Measurements from ENCODE around the gene KIF11.

KIF11 gene

DNA sequence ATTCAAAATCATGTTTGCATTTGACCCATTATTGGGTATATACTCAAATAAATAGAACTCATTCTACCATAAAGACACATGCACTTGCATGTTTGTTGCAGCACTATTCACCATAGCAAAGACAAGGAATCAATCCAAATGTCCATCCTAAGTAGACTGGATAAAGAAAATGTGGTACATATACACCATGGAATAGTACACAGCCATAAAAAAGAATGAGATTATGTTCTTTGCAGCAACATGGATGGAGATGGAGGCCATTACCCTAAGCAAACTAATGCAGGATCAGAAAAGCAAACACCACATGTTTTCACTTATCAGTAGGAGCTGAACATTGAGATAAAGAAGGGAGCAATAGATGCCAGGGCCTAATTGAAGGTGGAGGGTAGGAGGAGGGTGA, 84.8 kb downstream of the KIF11 start:
- in situ Hi-C loops (cut with HindIII; ENCODE audit: low pct_ligation_motif_present, low sequenced_read_pairs) = no loop called here
- DNase-seq = no peak
- H3K27me3 ChIP-seq (replicated peaks) = no peaks in the 10 kb centered on the region
- no peak overlapping the region for H3K4me3 ChIP-seq (ENCODE audit: low read depth, low read length)
- no peak overlapping the region for H3K27ac ChIP-seq
- TF ChIP-seq, protein P1, sequence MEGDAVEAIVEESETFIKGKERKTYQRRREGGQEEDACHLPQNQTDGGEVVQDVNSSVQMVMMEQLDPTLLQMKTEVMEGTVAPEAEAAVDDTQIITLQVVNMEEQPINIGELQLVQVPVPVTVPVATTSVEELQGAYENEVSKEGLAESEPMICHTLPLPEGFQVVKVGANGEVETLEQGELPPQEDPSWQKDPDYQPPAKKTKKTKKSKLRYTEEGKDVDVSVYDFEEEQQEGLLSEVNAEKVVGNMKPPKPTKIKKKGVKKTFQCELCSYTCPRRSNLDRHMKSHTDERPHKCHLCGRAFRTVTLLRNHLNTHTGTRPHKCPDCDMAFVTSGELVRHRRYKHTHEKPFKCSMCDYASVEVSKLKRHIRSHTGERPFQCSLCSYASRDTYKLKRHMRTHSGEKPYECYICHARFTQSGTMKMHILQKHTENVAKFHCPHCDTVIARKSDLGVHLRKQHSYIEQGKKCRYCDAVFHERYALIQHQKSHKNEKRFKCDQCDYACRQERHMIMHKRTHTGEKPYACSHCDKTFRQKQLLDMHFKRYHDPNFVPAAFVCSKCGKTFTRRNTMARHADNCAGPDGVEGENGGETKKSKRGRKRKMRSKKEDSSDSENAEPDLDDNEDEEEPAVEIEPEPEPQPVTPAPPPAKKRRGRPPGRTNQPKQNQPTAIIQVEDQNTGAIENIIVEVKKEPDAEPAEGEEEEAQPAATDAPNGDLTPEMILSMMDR (IDR thresholded peaks at IDR 0.05; ENCODE audit: low read depth, low read length, missing control alignments) = no peak
- H3K36me3 ChIP-seq (replicated peaks) = no peaks in the 10 kb centered on the region

DNA sequence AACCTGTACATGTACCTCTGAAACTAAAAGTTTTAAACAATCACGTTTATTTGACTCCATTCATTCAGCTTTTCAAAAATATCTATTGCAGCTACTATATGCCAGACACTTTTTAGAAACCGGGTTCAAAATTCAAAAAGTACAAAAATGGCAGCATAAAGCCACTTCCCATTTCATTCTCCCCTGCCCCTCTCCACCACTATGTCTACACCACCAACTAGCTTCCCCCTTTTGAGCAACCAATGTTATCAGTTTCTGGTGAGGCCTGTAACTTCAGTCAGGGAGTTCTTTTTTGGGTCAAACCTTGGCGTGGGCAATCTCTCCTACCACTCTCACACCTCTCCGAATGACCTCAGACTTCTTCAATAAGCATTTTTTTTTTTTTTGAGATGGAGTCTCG, 85.3 kb downstream of the KIF11 start:
- Histone ChIP-seq H3K27ac (no peak overlapping the region), H3K36me3 (replicated peaks) (no peaks in the 10 kb centered on the region), H3K4me3 (ENCODE audit: low read depth, low read length) (no peak overlapping the region), H3K27me3 (replicated peaks) (no peaks in the 10 kb centered on the region)
- TF ChIP-seq, protein P1 (IDR thresholded peaks at IDR 0.05; ENCODE audit: low read depth, low read length, missing control alignments) = no peak
- in situ Hi-C loops (cut with HindIII; ENCODE audit: low pct_ligation_motif_present, low sequenced_read_pairs) = no loop called here
- no peak for DNase-seq

DNA sequence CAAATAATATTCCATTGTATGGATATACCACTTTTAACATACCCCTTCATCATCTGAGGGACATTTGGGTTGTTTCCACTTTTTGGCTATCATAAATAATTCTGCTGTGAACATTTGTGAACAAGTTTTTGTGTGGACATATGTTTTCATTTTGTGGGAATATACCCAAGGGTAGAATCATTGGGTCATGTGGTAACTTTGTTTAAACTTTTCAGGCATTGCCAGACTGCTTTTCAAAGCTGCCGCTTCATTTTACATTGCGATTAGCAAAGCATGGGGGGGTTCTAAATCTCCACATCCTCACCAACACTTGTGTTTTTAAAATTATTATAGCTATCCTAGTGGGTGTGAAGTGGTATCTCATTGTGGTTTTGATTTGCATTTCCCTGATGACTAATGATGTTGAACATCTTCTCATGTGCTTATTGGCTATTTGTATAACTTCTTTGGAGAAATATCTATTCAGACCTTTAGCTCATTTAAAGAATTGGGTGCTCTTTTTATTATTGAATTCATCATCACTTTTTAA, 88.4 kb downstream of the KIF11 start:
- TF ChIP-seq, protein P1 (IDR thresholded peaks at IDR 0.05; ENCODE audit: low read depth, low read length, missing control alignments) = no peak
- no peak for DNase-seq

DNA sequence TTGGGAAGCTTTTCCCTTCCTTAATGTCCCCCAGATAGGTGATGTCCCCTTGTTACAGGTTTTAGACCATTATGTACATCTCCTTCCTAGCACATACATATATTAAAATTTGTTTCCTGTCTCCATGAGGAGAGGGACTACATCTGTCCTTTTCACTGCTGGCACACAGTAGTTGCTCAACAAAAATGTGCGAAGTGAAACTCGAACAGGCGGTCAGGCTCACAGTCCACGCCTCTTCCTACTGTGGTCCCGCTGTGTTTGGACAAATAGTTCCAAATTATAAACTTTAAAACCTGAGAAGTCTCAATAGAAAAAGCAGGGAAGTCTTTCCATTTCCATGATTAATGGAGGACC, 95.6 kb downstream of the KIF11 start:
- TF ChIP-seq, protein P1 (IDR thresholded peaks at IDR 0.05; ENCODE audit: low read depth, low read length, missing control alignments) = no peak

More for the DNA sequence above, 88.4 kb downstream of the KIF11 start:
- in situ Hi-C loops (cut with HindIII; ENCODE audit: low pct_ligation_motif_present, low sequenced_read_pairs) = no loop called here
- Histone ChIP-seq H3K27ac (no peak overlapping the region), H3K4me3 (ENCODE audit: low read depth, low read length) (no peak overlapping the region), H3K27me3 (replicated peaks) (no peaks in the 10 kb centered on the region), H3K36me3 (replicated peaks) (no peaks in the 10 kb centered on the region)

DNA sequence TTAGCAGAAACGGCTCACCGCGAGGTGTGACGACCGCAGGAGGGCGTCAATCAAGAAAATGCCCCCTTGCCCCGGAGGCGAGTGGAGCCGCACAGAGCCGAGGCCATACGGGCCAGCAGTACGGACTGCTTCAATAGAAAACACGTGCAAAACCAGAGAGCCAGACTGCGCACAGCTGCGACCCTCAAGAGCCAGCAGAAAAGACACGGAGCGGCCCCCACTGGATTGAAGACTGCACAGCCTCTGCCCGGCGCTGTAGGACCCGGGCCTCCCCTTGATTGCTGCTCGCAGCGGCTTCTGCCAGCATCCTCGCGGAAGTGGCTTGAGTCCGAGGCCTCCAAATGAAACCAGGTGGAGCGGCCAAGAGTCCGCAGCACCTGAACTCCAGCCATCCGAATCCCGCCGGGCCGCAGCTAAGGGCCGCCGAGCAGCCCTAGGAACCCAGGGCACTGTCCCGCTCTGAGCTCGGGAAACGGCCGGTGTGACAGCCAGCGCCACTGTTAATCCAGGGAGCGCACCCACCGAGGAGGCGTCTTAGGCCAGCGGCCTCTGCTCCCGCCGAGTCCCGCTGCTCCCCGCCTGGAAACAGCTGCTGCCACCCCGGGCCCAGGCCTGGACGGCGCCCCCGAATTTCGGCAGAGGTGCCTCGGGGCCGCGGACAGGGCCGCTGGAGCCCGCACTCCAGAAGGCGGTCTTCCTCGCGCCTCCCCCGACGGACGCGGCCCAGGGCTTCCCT, 96.2 kb downstream of the KIF11 start:
- H3K4me3 ChIP-seq (ENCODE audit: low read depth, low read length) = peak overlapping the region; percentile 60
- no peak overlapping the region for H3K27ac ChIP-seq
- DNase-seq = peak; percentile 17
- H3K27me3 ChIP-seq (replicated peaks) = no peaks in the 10 kb centered on the region
- in situ Hi-C loops (cut with HindIII; ENCODE audit: low pct_ligation_motif_present, low sequenced_read_pairs) = no loop called here
- no peaks in the 10 kb centered on the region for H3K36me3 ChIP-seq (replicated peaks)
- TF ChIP-seq, protein P1 (IDR thresholded peaks at IDR 0.05; ENCODE audit: low read depth, low read length, missing control alignments) = peak; percentile 29

More for the DNA sequence above, 95.6 kb downstream of the KIF11 start:
- H3K36me3 ChIP-seq (replicated peaks) = no peaks in the 10 kb centered on the region
- in situ Hi-C loops (cut with HindIII; ENCODE audit: low pct_ligation_motif_present, low sequenced_read_pairs) = no loop called here
- H3K27me3 ChIP-seq (replicated peaks) = no peaks in the 10 kb centered on the region
- H3K4me3 ChIP-seq (ENCODE audit: low read depth, low read length) = peak overlapping the region; percentile 60
- H3K27ac ChIP-seq = no peak overlapping the region
- no peak for DNase-seq

All from brain microvascular endothelial cell (primary cell).